A673 (cell line): ENCODE data around the gene HMGN4. TPM values are rescaled to one million over a fixed set of nuclear protein-coding genes. Genes with fewer than 3 reads are reported as not detected.

Source experiments
- BruUV-seq: library from RNA; stranded (reverse); fragments of 400-500 nt; replicated peaks from 2 replicates; lab custom pipeline; 2021; lab: Mats Ljungman, UMichigan
- CTCF ChIA-PET: fragments of 300-600 bp; sonication (Branson Sonifier 250); formaldehyde crosslinking; loops from one replicate; lab custom pipeline; 2022; ENCODE audit warnings: antibody characterized with exemption; lab: Charles Lee
- POLR2A ChIA-PET: fragments of 300-600 bp; sonication (Branson Sonifier 250); formaldehyde crosslinking; loops from one replicate; lab custom pipeline; 2022; ENCODE audit warnings: antibody characterized with exemption; ENCODE audit not compliant: low non-redundant PET; lab: Charles Lee
- DNase-seq: peaks from one replicate; pipeline ENCODE4 v3.0.0-alpha.2; 2015; ENCODE audit warnings: low spot score
- H3K27ac ChIP-seq: fragments of 200-600 bp; sonication (generic); 2 replicates; pipeline ENCODE4 v1.5.1; 2016; ENCODE audit warnings: mixed run types, low read depth, mild to moderate bottlenecking, mixed read lengths, antibody characterized with exemption, low read length; ENCODE audit not compliant: poor library complexity, severe bottlenecking
- H3K27me3 ChIP-seq: fragments of 200-600 bp; sonication (generic); replicated peaks from 2 replicates; pipeline ENCODE4 v1.6.1; 2017; ENCODE audit warnings: mixed run types, low read depth, mild to moderate bottlenecking, mixed read lengths, antibody characterized with exemption, low read length; ENCODE audit not compliant: insufficient read depth, poor library complexity
- H3K36me3 ChIP-seq: fragments of 200-600 bp; sonication (generic); 2 replicates; pipeline ENCODE4 v1.6.1; 2016; ENCODE audit warnings: mixed run types, mild to moderate bottlenecking, mixed read lengths, antibody characterized with exemption, low read length; ENCODE audit not compliant: insufficient read depth, poor library complexity, severe bottlenecking
- H3K4me1 ChIP-seq: fragments of 200-600 bp; sonication (generic); 2 replicates; pipeline ENCODE4 v1.6.1; 2017; ENCODE audit warnings: mixed run types, mild to moderate bottlenecking, mixed read lengths, antibody characterized with exemption, low read length; ENCODE audit not compliant: insufficient read depth, poor library complexity, severe bottlenecking
- H3K4me3 ChIP-seq: fragments of 200-600 bp; sonication (generic); 2 replicates; pipeline ENCODE4 v1.5.1; 2016; ENCODE audit warnings: low read depth, mixed run types, mild to moderate bottlenecking, mixed read lengths, low read length; ENCODE audit not compliant: poor library complexity, severe bottlenecking
- H3K9me3 ChIP-seq: fragments of 200-600 bp; sonication (generic); 2 replicates; pipeline ENCODE4 v1.6.1; 2016; ENCODE audit warnings: mixed run types, low read depth, mild to moderate bottlenecking, mixed read lengths, antibody characterized with exemption, low read length; ENCODE audit not compliant: poor library complexity, severe bottlenecking
- CTCF ChIP-seq: fragments of 300-800, 200-600 bp; sonication (generic); conservative IDR thresholded peaks from 2 replicates; pipeline ENCODE4 v1.5.1; 2017; ENCODE audit warnings: low read depth, mild to moderate bottlenecking, antibody characterized with exemption, low read length, moderate library complexity, mixed read lengths
- EZH2 ChIP-seq: fragments of 200-600 bp; sonication (generic); IDR thresholded peaks from 2 replicates; pipeline ENCODE4 v1.6.1; 2017; ENCODE audit warnings: borderline replicate concordance, low read depth, mild to moderate bottlenecking, mixed read lengths, antibody characterized with exemption, low read length; ENCODE audit not compliant: poor library complexity, severe bottlenecking
- intact Hi-C: fragments of 100-400 bp; cut with micrococcal nuclease; formaldehyde crosslinking; loops from one replicate; pipeline ENCODE4 v1.10.0; 2022; ENCODE audit not compliant: unreplicated experiment
- total RNA-seq: library from RNA; stranded (reverse); gene quantifications from 2 replicates; pipeline ENCODE4 v1.2.3, GENCODE V29; 2021

Gene HMGN4
- total RNA-seq, 1 experiment from 2014 or later, result 58.6 TPM

- POLR2A ChIA-PET, result no interaction called here
Measured at GRCh38 chr6:26592649-26593048, 54.5 kb downstream of the HMGN4 start.

GRCh38 chr6:26593278-26594130, 55.3 kb downstream of the HMGN4 start:
- Histone ChIP-seq H3K9me3 (no peaks in the 10 kb centered on the region), H3K36me3 (peaks cover 5% of the 10 kb centered on the region), H3K4me3 (no peak overlapping the region), H3K4me1 (peaks cover 7% of the 10 kb centered on the region), H3K27ac (no peak overlapping the region), H3K27me3 (no peaks in the 10 kb centered on the region)
- ChIA-PET POLR2A (no interaction called here), CTCF (interaction anchor here (1.0 kb wide), 1 partner anchor 252 kb away, joined by 3 read pairs; no protein-coding TSS in a partner anchor)
- DNase-seq, result no peak
- intact Hi-C loops, result loop anchor here (2.0 kb wide), 2 partner anchors 17 to 419 kb away; no protein-coding TSS in a partner anchor
- no peak for TF ChIP-seq CTCF
- BruUV-seq, result no TSS peak

More at GRCh38 chr6:26592649-26593048, 54.5 kb downstream of the HMGN4 start:
- no TSS peak for BruUV-seq
- no peak for DNase-seq
- H3K27ac ChIP-seq, result no peak overlapping the region
- no peak overlapping the region for H3K4me3 ChIP-seq
- H3K4me1 ChIP-seq, result peaks cover 7% of the 10 kb centered on the region
- no peaks in the 10 kb centered on the region for H3K9me3 ChIP-seq
- intact Hi-C loops, result no loop called here
- no peaks in the 10 kb centered on the region for H3K27me3 ChIP-seq
- TF ChIP-seq EZH2, result no peak
- no peak for TF ChIP-seq CTCF
- CTCF ChIA-PET, result interaction anchor here (1.0 kb wide), 1 partner anchor 251 kb away, joined by 3 read pairs; no protein-coding TSS in a partner anchor
- no peaks in the 10 kb centered on the region for H3K36me3 ChIP-seq

GRCh38 chr6:26594131-26594498, 55.9 kb downstream of the HMGN4 start:
- TF ChIP-seq EZH2 (no peak), CTCF (no peak)
- Histone ChIP-seq H3K4me1 (peaks cover 7% of the 10 kb centered on the region), H3K27me3 (no peaks in the 10 kb centered on the region), H3K27ac (no peak overlapping the region), H3K36me3 (peaks cover 10% of the 10 kb centered on the region), H3K9me3 (no peaks in the 10 kb centered on the region), H3K4me3 (no peak overlapping the region)
- DNase-seq, result no peak
- ChIA-PET POLR2A (interaction anchor here (0.6 kb wide), 1 partner anchor 25 kb away, joined by 3 read pairs; no protein-coding TSS in a partner anchor), CTCF (no interaction called here)
- intact Hi-C loops, result loop anchor here (2.0 kb wide), 2 partner anchors 17 to 419 kb away; no protein-coding TSS in a partner anchor
- no TSS peak for BruUV-seq
